Cardiac fibroblast (primary cell): ENCODE data around the gene KIN.

ENCODE experiments used
- DNase-seq, 2 donors: peaks; one replicate each; pipeline versions ENCODE4 v3.0.0 to v3.0.0-alpha.2; 2010; ENCODE audit warnings: low read depth in 2 of 2
- H3K4me3 ChIP-seq, 2 donors: replicated peaks in 1 of 2; 1 replicate in 1 of 2; 2 replicates in 1 of 2; pipeline ENCODE4 v1.5.1; 2011; ENCODE audit warnings: low read depth in 2 of 2, low read length in 2 of 2, mild to moderate bottlenecking in 2 of 2, moderate library complexity in 1 of 2
- CTCF ChIP-seq: IDR thresholded peaks from one replicate; pipeline ENCODE4 v1.5.1; 2011; ENCODE audit warnings: low read depth, mild to moderate bottlenecking, low read length, inconsistent platforms

The KIN gene

GRCh38 chr10:7787857-7788638, at the start of gene KIN, which contains the start of gene ATP5F1C:
Gene KIN (minus strand): TSS chr10:7787993. CDS start chr10:7787933, 60 bp downstream.
Gene ATP5F1C (plus strand): TSS chr10:7788177. CDS start chr10:7788208, 31 bp downstream.
- H3K4me3 ChIP-seq = peak within 1 kb of the TSS; percentile 93 to 100
- peak; percentile 97 to 98 for DNase-seq
- TF ChIP-seq CTCF = no peak

- no peak for DNase-seq
- no peak overlapping the region for H3K4me3 ChIP-seq
- no peak for TF ChIP-seq CTCF
These were observed 48.8 kb upstream of the KIN start for GRCh38 chr10:7836571-7836970.

GRCh38 chr10:7834262-7834661, 46.5 kb upstream of the KIN start:
- DNase-seq = no peak
- H3K4me3 ChIP-seq = no peak overlapping the region
- no peak for TF ChIP-seq CTCF

- no peak for TF ChIP-seq CTCF
- no peak for DNase-seq
- H3K4me3 ChIP-seq = no peak overlapping the region
These were observed 45.4 kb upstream of the KIN start for GRCh38 chr10:7833210-7833609.

- no peak for DNase-seq
- no peak for TF ChIP-seq CTCF
- no peak overlapping the region for H3K4me3 ChIP-seq
These were observed 44.3 kb upstream of the KIN start for GRCh38 chr10:7832060-7832459.

- no peak for DNase-seq
- no peak for TF ChIP-seq CTCF
- H3K4me3 ChIP-seq = no peak overlapping the region
These were observed 41.6 kb upstream of the KIN start for GRCh38 chr10:7829289-7829834.
